HCT116 (cell line): Measurements from ENCODE around the gene ZXDC. TPM values are rescaled to one million over a fixed set of nuclear protein-coding genes. Genes with fewer than 3 reads are reported as not detected.

Experiments
- ATAC-seq: fragments of 200-7000 bp; cut with Tn5 transposase; 2 replicates; pipeline ENCODE4 v1.9.1; 2020; ENCODE audit warnings: mild to moderate bottlenecking, moderate library complexity
- BruUV-seq: library from RNA; stranded (reverse); fragments of 400-500 nt; replicated peaks from 2 replicates; lab custom pipeline; 2021; lab: Mats Ljungman, UMichigan
- CTCF ChIA-PET: fragments of 300-600 bp; sonication (Branson Sonifier 250); formaldehyde crosslinking; loops from one replicate; lab custom pipeline; 2021; ENCODE audit warnings: antibody characterized with exemption; lab: Charles Lee
- POLR2A ChIA-PET: fragments of 300-600, 350-600 bp; sonication (Branson Sonifier 250); formaldehyde crosslinking; loops from one replicate; lab custom pipeline; 2021; ENCODE audit warnings: antibody characterized with exemption; lab: Charles Lee
- RAD21 ChIA-PET, 2 experiments: fragments of 300-600 bp; sonication (Branson Sonifier 250); formaldehyde crosslinking; loops; one replicate each; lab custom pipeline; 2023; ENCODE audit warnings: low total read pairs in 2 of 2; ENCODE audit not compliant: uncharacterized antibody in 2 of 2, unreplicated experiment in 2 of 2, low non-redundant PET in 1 of 2; lab: Charles Lee
- DNase-seq: peaks from one replicate; pipeline ENCODE4 v3.0.0-alpha.2; 2010; ENCODE audit warnings: low read depth, low spot score
- H2AFZ ChIP-seq: fragments of 200-600 bp; shearing (Covaris generic), sonication (generic); 2 replicates; pipeline ENCODE4 v1.6.1; 2017; ENCODE audit warnings: low read depth, mixed run types, mixed read lengths, antibody characterized with exemption, low read length; ENCODE audit not compliant: poor library complexity, severe bottlenecking
- H3K27ac ChIP-seq: 2 replicates; pipeline ENCODE4 v1.5.1; 2012; ENCODE audit warnings: low read depth, low read length
- H3K27me3 ChIP-seq: fragments of 200-600 bp; sonication (generic); 2 replicates; pipeline ENCODE4 v1.6.1; 2016; ENCODE audit warnings: mixed run types, low read length, mixed read lengths; ENCODE audit not compliant: insufficient read depth
- H3K36me3 ChIP-seq, 2 experiments: fragments of 200-500 bp in 1 of 2; fragments of 200-600 bp in 1 of 2; sonication (Bioruptor generic) in 1 of 2; sonication (generic) in 1 of 2; 2 replicates each; pipeline versions ENCODE4 v1.5.1 to v1.6.1; 2014 to 2016; ENCODE audit warnings: low read length in 2 of 2, inconsistent platforms in 1 of 2, mixed read lengths in 1 of 2, mixed run types in 1 of 2; ENCODE audit not compliant: insufficient read depth in 2 of 2, control insufficient read depth in 1 of 2
- H3K4me1 ChIP-seq, 2 experiments: fragments of 200-600 bp in 1 of 2; sonication (generic) in 1 of 2; 2 replicates each; pipeline versions ENCODE4 v1.5.1 to v1.6.1; 2012 to 2017; ENCODE audit warnings: low read length in 2 of 2, inconsistent platforms in 1 of 2, mild to moderate bottlenecking in 1 of 2, mixed read lengths in 1 of 2, mixed run types in 1 of 2, moderate library complexity in 1 of 2; ENCODE audit not compliant: insufficient read depth in 2 of 2, control insufficient read depth in 1 of 2
- H3K4me2 ChIP-seq: fragments of 200-600 bp; sonication (generic); 2 replicates; pipeline ENCODE4 v1.6.1; 2017; ENCODE audit warnings: mixed run types, low read length, mixed read lengths
- H3K4me3 ChIP-seq, 2 experiments: fragments of 200-600 bp in 1 of 2; sonication (generic) in 1 of 2; replicated peaks in 1 of 2; 2 replicates each; pipeline ENCODE4 v1.5.1; 2011 to 2016; ENCODE audit warnings: low read length in 2 of 2, control low read depth in 1 of 2, low read depth in 1 of 2, mild to moderate bottlenecking in 1 of 2, mixed read lengths in 1 of 2, mixed run types in 1 of 2
- H3K79me2 ChIP-seq: fragments of 200-600 bp; sonication (generic); 2 replicates; pipeline ENCODE4 v1.6.1; 2017; ENCODE audit warnings: mild to moderate bottlenecking, mixed run types, low read length, moderate library complexity, mixed read lengths; ENCODE audit not compliant: insufficient read depth
- H3K9ac ChIP-seq: fragments of 200-600 bp; sonication (generic); 2 replicates; pipeline ENCODE4 v1.6.1; 2016; ENCODE audit warnings: low read length, mixed read lengths
- H3K9me2 ChIP-seq: fragments of 200-600 bp; sonication (generic), shearing (Covaris generic); 2 replicates; pipeline ENCODE4 v1.6.1; 2017; ENCODE audit warnings: mixed run types, mild to moderate bottlenecking, moderate library complexity; ENCODE audit not compliant: insufficient read depth
- H3K9me3 ChIP-seq, 2 experiments: fragments of 200-500 bp in 1 of 2; fragments of 200-600 bp in 1 of 2; sonication (Bioruptor generic) in 1 of 2; sonication (generic) in 1 of 2; 2 replicates each; pipeline ENCODE4 v1.6.1; 2014 to 2017; ENCODE audit warnings: low read length in 2 of 2, mixed read lengths in 2 of 2, inconsistent platforms in 1 of 2, low read depth in 1 of 2, mild to moderate bottlenecking in 1 of 2, mixed run types in 1 of 2, moderate library complexity in 1 of 2; ENCODE audit not compliant: control insufficient read depth in 1 of 2, insufficient read depth in 1 of 2
- H4K20me1 ChIP-seq: fragments of 200-600 bp; sonication (generic), shearing (Covaris generic); 2 replicates; pipeline ENCODE4 v1.6.1; 2017; ENCODE audit warnings: mixed run types, mild to moderate bottlenecking, moderate library complexity; ENCODE audit not compliant: insufficient read depth
- CBX3 ChIP-seq: IDR thresholded peaks from 2 replicates; pipeline ENCODE4 v1.6.1; 2012; ENCODE audit warnings: low read depth
- CEBPB ChIP-seq: IDR thresholded peaks from 2 replicates; pipeline ENCODE4 v1.6.1; 2012; ENCODE audit warnings: low read depth
- CTCF ChIP-seq, 3 experiments: fragments of 200-600 bp in 1 of 3; sonication (generic) in 1 of 3; IDR thresholded peaks in 2 of 3; conservative IDR thresholded peaks in 1 of 3; 2 replicates each; pipeline ENCODE4 v1.5.1; 2012 to 2017; ENCODE audit warnings: low read depth in 2 of 3, low read length in 2 of 3, antibody characterized with exemption in 1 of 3, borderline replicate concordance in 1 of 3, control low read depth in 1 of 3, mild to moderate bottlenecking in 1 of 3, mixed read lengths in 1 of 3, mixed run types in 1 of 3, moderate library complexity in 1 of 3; ENCODE audit not compliant: insufficient read depth in 1 of 3
- EGR1 ChIP-seq: IDR thresholded peaks from 2 replicates; pipeline ENCODE4 v1.6.1; 2012; ENCODE audit warnings: low read depth
- ELF1 ChIP-seq: IDR thresholded peaks from 2 replicates; pipeline ENCODE4 v1.6.1; 2012; ENCODE audit warnings: low read depth, borderline replicate concordance
- EZH2 ChIP-seq: fragments of 200-600 bp; sonication (generic); IDR thresholded peaks from 2 replicates; pipeline ENCODE4 v1.6.1; 2017; ENCODE audit warnings: antibody characterized with exemption, mixed run types
- EZH2phosphoT487 ChIP-seq: fragments of 200-600 bp; IDR thresholded peaks from 2 replicates; pipeline ENCODE4 v1.6.1; 2018; ENCODE audit warnings: antibody characterized with exemption, borderline replicate concordance
- FOSL1 ChIP-seq: IDR thresholded peaks from 2 replicates; pipeline ENCODE4 v1.6.1; 2012; ENCODE audit warnings: low read depth
- JUND ChIP-seq: IDR thresholded peaks from 2 replicates; pipeline ENCODE4 v1.6.1; 2012
- POLR2A ChIP-seq: IDR thresholded peaks from 2 replicates; pipeline ENCODE4 v1.7.0; 2011; ENCODE audit warnings: borderline replicate concordance; ENCODE audit not compliant: insufficient read depth, insufficient read length; ENCODE audit errors: extremely low read depth
- POLR2AphosphoS5 ChIP-seq: IDR thresholded peaks from 2 replicates; pipeline ENCODE4 v1.6.1; 2011; ENCODE audit warnings: mild to moderate bottlenecking, low read depth, low read length, moderate library complexity
- RAD21 ChIP-seq: IDR thresholded peaks from 2 replicates; pipeline ENCODE4 v1.6.1; 2012; ENCODE audit warnings: low read depth, mild to moderate bottlenecking
- SIN3A ChIP-seq: IDR thresholded peaks from 2 replicates; pipeline ENCODE4 v1.6.1; 2012; ENCODE audit warnings: low read depth
- TCF7L2 ChIP-seq: IDR thresholded peaks from 2 replicates; pipeline ENCODE4 v1.7.0; 2011; ENCODE audit warnings: borderline replicate concordance, inconsistent platforms; ENCODE audit not compliant: insufficient read depth, insufficient read length; ENCODE audit errors: extremely low read depth
- ZFX ChIP-seq: fragments of 450-650 bp; IDR thresholded peaks from 2 replicates; pipeline ENCODE4 v1.6.1; 2017
- intact Hi-C: fragments of 100-400 bp; cut with micrococcal nuclease; formaldehyde crosslinking; loops from 2 replicates; pipeline ENCODE4 v1.10.0; 2022
- total RNA-seq: library from RNA; stranded (reverse); gene quantifications from one replicate; pipeline ENCODE4 v1.2.1, GENCODE V29; 2021; ENCODE audit not compliant: unreplicated experiment

Gene ZXDC
- total RNA-seq, 1 experiment from 2014 or later, result 29.9 TPM

- TF ChIP-seq ELF1, result no peak
- TF ChIP-seq CBX3, result no peak
- TF ChIP-seq RAD21, result no peak
- TF ChIP-seq POLR2A, result no peak
- TF ChIP-seq EGR1, result no peak
- TF ChIP-seq CEBPB, result no peak
- no peak for TF ChIP-seq TCF7L2
- no peak for TF ChIP-seq FOSL1
- no peak for TF ChIP-seq EZH2phosphoT487
- TF ChIP-seq SIN3A, result no peak
- no peak for TF ChIP-seq POLR2AphosphoS5
- no peak for TF ChIP-seq ZFX
- TF ChIP-seq JUND, result no peak
- no peak for TF ChIP-seq CTCF (IDR thresholded peaks at IDR 0.05 in 2 of 3, conservative IDR thresholded peaks at IDR 0.05 in 1 of 3; ENCODE audit: borderline replicate concordance in 1 of 3, insufficient read depth in 1 of 3, low read depth in 2 of 3, low read length in 2 of 3)
- no peak for TF ChIP-seq EZH2
- Histone ChIP-seq H3K4me2 (no peak overlapping the region), H3K4me1 (peaks cover 10 to 19% of the 10 kb centered on the region in 2 experiments), H3K27ac (no peak overlapping the region), H3K79me2 (peaks cover 14% of the 10 kb centered on the region), H2AFZ (no peak overlapping the region), H3K4me3 (no peak overlapping the region), H3K27me3 (no peaks in the 10 kb centered on the region), H3K9me3 (no peaks in the 10 kb centered on the region), H4K20me1 (no peaks in the 10 kb centered on the region), H3K9ac (no peak overlapping the region), H3K36me3 (no peaks in the 10 kb centered on the region), H3K9me2 (no peaks in the 10 kb centered on the region)
- ChIA-PET RAD21 (no interaction called here), POLR2A (no interaction called here), CTCF (no interaction called here)
- intact Hi-C loops, result loop anchor here (10.0 kb wide), 1 partner anchor 224 kb away; no protein-coding TSS in a partner anchor
- no TSS peak for BruUV-seq
- no peak for DNase-seq
- ATAC-seq, result no peak
Measured at GRCh38 chr3:126478581-126479310, 3.1 kb upstream of the ZXDC start.
